Heart left ventricle (tissue), 16 donors: Measurements from ENCODE around the gene CCDC3. TPM values are rescaled to one million over a fixed set of nuclear protein-coding genes. Genes with fewer than 3 reads are reported as not detected.

Experiments
- ATAC-seq, 4 donors: fragments of 200-7000 bp; cut with Tn5 transposase; one replicate each; pipeline ENCODE4 v1.9.1; 2020 to 2022; ENCODE audit warnings: moderate library complexity in 4 of 4, mild to moderate bottlenecking in 3 of 4, moderate number of reproducible peaks in 1 of 4
- DNase-seq, 5 donors: peaks; one replicate each; pipeline ENCODE4 v3.0.0-alpha.2; 2020
- H3K27ac ChIP-seq, 12 donors: fragments of 200-600 bp; sonication (generic) in 4 of 12; one replicate each; pipeline versions ENCODE4 v1.5.0 to v1.8.0; 2016 to 2022; ENCODE audit warnings: mild to moderate bottlenecking in 2 of 12
- H3K27me3 ChIP-seq, 9 donors: fragments of 200-600 bp; sonication (generic) in 2 of 9; one replicate each; pipeline versions ENCODE4 v1.5.1 to v1.8.0; 2016 to 2022; ENCODE audit warnings: mild to moderate bottlenecking in 3 of 9
- H3K36me3 ChIP-seq, 9 donors: fragments of 200-600 bp; sonication (generic) in 2 of 9; one replicate each; pipeline versions ENCODE4 v1.5.0 to v1.8.0; 2018 to 2022; ENCODE audit warnings: mild to moderate bottlenecking in 2 of 9
- H3K4me1 ChIP-seq, 12 donors: fragments of 200-600 bp; sonication (generic) in 4 of 12; one replicate each; pipeline versions ENCODE4 v1.5.0 to v1.8.0; 2016 to 2022; ENCODE audit warnings: mild to moderate bottlenecking in 3 of 12
- H3K4me3 ChIP-seq, 12 donors: fragments of 200-600 bp; sonication (generic) in 4 of 12; one replicate each; pipeline versions ENCODE4 v1.5.0 to v1.8.0; 2017 to 2022; ENCODE audit warnings: mild to moderate bottlenecking in 9 of 12, moderate library complexity in 4 of 12
- H3K9me3 ChIP-seq, 12 donors: fragments of 200-600 bp; sonication (generic) in 4 of 12; one replicate each; pipeline versions ENCODE4 v1.5.0 to v1.8.0; 2016 to 2022; ENCODE audit warnings: mild to moderate bottlenecking in 1 of 12
- CTCF ChIP-seq, 12 donors: fragments of 200-600 bp; sonication (generic) in 4 of 12; IDR thresholded peaks; one replicate each; pipeline versions ENCODE4 v1.5.0 to v1.8.0; 2018 to 2022; ENCODE audit warnings: antibody characterized with exemption in 12 of 12, mild to moderate bottlenecking in 5 of 12
- POLR2A ChIP-seq, 2 donors: fragments of 450-650 bp; IDR thresholded peaks; one replicate each; pipeline ENCODE4 v1.6.1; 2017; ENCODE audit warnings: antibody characterized with exemption in 2 of 2, mild to moderate bottlenecking in 2 of 2, moderate library complexity in 2 of 2
- WGBS, 4 donors: extraction: QIAGEN DNeasy Blood & Tissue Kit in 2 of 4; methylation state at CpG; one replicate each; pipeline versions ENCODE4 v1.1.5 to v1.1.7; 2013 to 2018; 5-methylcytosine and 5-hydroxymethylcytosine counted together
- intact Hi-C, 10 donors: fragments of 100-400 bp; cut with DNase I; formaldehyde crosslinking; loops; one replicate each; pipeline versions ENCODE4 v1.11.1 to v1.14.2; 2022
- polyA plus RNA-seq, 2 donors: library from polyadenylated mRNA; stranded (reverse); fragments of 200-250 nt; gene quantifications; one replicate each; pipeline ENCODE4 v1.2.3, GENCODE V29; 2013
- total RNA-seq, 9 donors: library from RNA; depleted of rRNA in 2 of 9; stranded (reverse); fragments of >200 nt in 2 of 9; fragmentation: NEBNext Ultra II Directional in 3 of 9; extraction: Animal tissue kit (Norgen Biotek cat#: 25700) in 3 of 9; gene quantifications; one replicate each; pipeline versions ENCODE4 v1.1.0 to v1.2.4, GENCODE V29; 2016 to 2023
- donor health status: ischemic (EF 13 %, LVEDD 7.1; RV severe dilation, severe dysfunction).
- donor health status: healthy with polysubstance abuse.
- donor health status: DM: no; HTN: yes; CAD: no.
- donor health status: DM: no; HTN: no; CAD: no.
- donor health status: ischemic (EF 25% LVEDD 6.9; RV normal size, moderate dysfunction).
- donor health status: ischemic (EF 25% LVEDD 5.7; RV mildly dilated, moderate dysfunction).
- donor health status: healthy.
- donor health status: DM: yes; HTN: yes; CAD: no.
- donor health status: ischemic (EF 35%, LVEDD 5.7; RV mildly dilated, moderate dysfunction).
- donor health status: nonischemic (EF 11% LVEDD 7.7; RV severe dilation, severe dysfunction).
- donor health status: DM: yes; HTN: yes; CAD: no.
- donor health status: PGD.
- donor health status: ischemic (EF 29% LVEDD 5.4; RV normal size, mild dysfunction).
- donor health status: nonischemic (EF 23%, LVEDD 6.1; RV moderate dilation, normal function).

The CCDC3 gene
- total and polyA plus RNA-seq, 11 donors = 1.6 to 15.4 (median 5.5) TPM

GRCh38 chr10:12981570-12981969, 19.9 kb downstream of the CCDC3 start:
- H3K4me3 ChIP-seq = no peak overlapping the region
- H3K9me3 ChIP-seq = peaks cover 0 to 19% (median 0%) of the 10 kb centered on the region in 12 donors
- no peaks in the 10 kb centered on the region for H3K36me3 ChIP-seq
- intact Hi-C loops = no loop called here
- H3K27ac ChIP-seq = no peak overlapping the region
- 76 to 85% (median 80%) methylated on average over 4 of the region's 4 CpGs for WGBS, 4 donors
- H3K27me3 ChIP-seq = peaks cover 0 to 18% (median 0%) of the 10 kb centered on the region in 9 donors
- peaks cover 0 to 3% (median 0%) of the 10 kb centered on the region in 12 donors for H3K4me1 ChIP-seq
- TF ChIP-seq CTCF (IDR thresholded peaks at IDR 0.05) (no peak), POLR2A (IDR thresholded peaks at IDR 0.05) (no peak)
- DNase-seq (no peak), ATAC-seq (no peak)

- Histone ChIP-seq H3K9me3 (peaks cover 0 to 17% (median 0%) of the 10 kb centered on the region in 12 donors), H3K36me3 (no peaks in the 10 kb centered on the region), H3K27me3 (peaks cover 0 to 18% (median 0%) of the 10 kb centered on the region in 9 donors), H3K27ac (no peak overlapping the region), H3K4me3 (peak overlapping the region in 1 of 12 donors; percentile 13), H3K4me1 (peaks cover 0 to 3% (median 0%) of the 10 kb centered on the region in 12 donors)
- ATAC-seq (no peak), DNase-seq (no peak)
- intact Hi-C loops = no loop called here
- WGBS, 4 donors = 62 to 74% (median 69%) methylated on average over 6 of the region's 6 CpGs
- TF ChIP-seq POLR2A (IDR thresholded peaks at IDR 0.05) (no peak), CTCF (IDR thresholded peaks at IDR 0.05) (no peak)
Measured at GRCh38 chr10:12980713-12981306, 20.7 kb downstream of the CCDC3 start.

- Histone ChIP-seq H3K4me3 (peak overlapping the region in 1 of 12 donors; percentile 13), H3K9me3 (peaks cover 0 to 14% (median 0%) of the 10 kb centered on the region in 12 donors), H3K36me3 (no peaks in the 10 kb centered on the region), H3K4me1 (peaks cover 0 to 3% (median 0%) of the 10 kb centered on the region in 12 donors), H3K27me3 (peaks cover 0 to 18% (median 0%) of the 10 kb centered on the region in 9 donors), H3K27ac (no peak overlapping the region)
- ATAC-seq (no peak), DNase-seq (no peak)
- WGBS, 4 donors = 15 to 24% (median 21%) methylated on average over 7 of the region's 7 CpGs
- TF ChIP-seq POLR2A (IDR thresholded peaks at IDR 0.05) = no peak
- no peak for TF ChIP-seq CTCF (IDR thresholded peaks at IDR 0.05)
- intact Hi-C loops = no loop called here
Measured at GRCh38 chr10:12980102-12980661, 21.3 kb downstream of the CCDC3 start.

- Histone ChIP-seq H3K27me3 (peaks cover 0 to 18% (median 0%) of the 10 kb centered on the region in 9 donors), H3K36me3 (no peaks in the 10 kb centered on the region), H3K9me3 (peaks cover 0 to under 1% (median 0%) of the 10 kb centered on the region in 12 donors), H3K27ac (no peak overlapping the region), H3K4me1 (peaks cover 0 to 3% (median 0%) of the 10 kb centered on the region in 12 donors), H3K4me3 (no peak overlapping the region)
- intact Hi-C loops = no loop called here
- WGBS, 4 donors = 67 to 71% (median 71%) methylated on average over 4 of the region's 4 CpGs
- ATAC-seq = no peak
- no peak for DNase-seq
- TF ChIP-seq CTCF (IDR thresholded peaks at IDR 0.05) (no peak), POLR2A (IDR thresholded peaks at IDR 0.05) (no peak)
Measured at GRCh38 chr10:12978891-12979290, 22.6 kb downstream of the CCDC3 start.
